Measurements from ENCODE around the gene SLC25A21.

SLC25A21 gene

GRCh38 chr14:36955376-36955775 is 217.0 kb downstream of the SLC25A21 start:
- H3K27me3 ChIP-seq (ENCODE audit: control insufficient read depth in 3 of 3, insufficient read depth in 3 of 3, low read depth in 1 of 3, low read length in 3 of 3), result no peaks in the 10 kb centered on the region
- no peaks in the 10 kb centered on the region for H3K36me3 ChIP-seq (replicated peaks in 1 of 2; ENCODE audit: control insufficient read depth in 2 of 2, insufficient read depth in 2 of 2, low read length in 2 of 2)
- no peak overlapping the region for H3K14ac ChIP-seq (ENCODE audit: low read length)
- H3K23ac ChIP-seq (ENCODE audit: low read depth, low read length, poor library complexity), result no peak overlapping the region
- H3K9ac ChIP-seq (ENCODE audit: low read depth, low read length, poor library complexity), result no peak overlapping the region
- H3K9me3 ChIP-seq (replicated peaks in 1 of 2; ENCODE audit: control insufficient read depth in 2 of 2, insufficient read depth in 1 of 2, low read depth in 1 of 2, low read length in 2 of 2), result no peaks in the 10 kb centered on the region
- H3K4me3 ChIP-seq (ENCODE audit: low read length in 2 of 2), result no peak overlapping the region
- no peak overlapping the region for H4K8ac ChIP-seq (ENCODE audit: low read depth, low read length)
- no peak overlapping the region for H2AK5ac ChIP-seq (ENCODE audit: low read depth, low read length)
- H3K4ac ChIP-seq (ENCODE audit: low read length), result no peak overlapping the region
- no peak overlapping the region for H2BK12ac ChIP-seq (ENCODE audit: low read length)
- H3K79me1 ChIP-seq (ENCODE audit: low read depth, low read length), result no peaks in the 10 kb centered on the region
- H2AFZ ChIP-seq (ENCODE audit: low read length), result no peak overlapping the region
- no peaks in the 10 kb centered on the region for H3K4me1 ChIP-seq (ENCODE audit: control insufficient read depth in 2 of 2, insufficient read depth in 1 of 2, low read depth in 1 of 2, low read length in 2 of 2)
- no peak overlapping the region for H3K4me2 ChIP-seq (ENCODE audit: insufficient read depth, low read length, poor library complexity, severe bottlenecking)
- no peak overlapping the region for H2BK5ac ChIP-seq (ENCODE audit: low read length)
- no peak for DNase-seq (ENCODE audit: low spot score)
- no peak overlapping the region for H4K91ac ChIP-seq (ENCODE audit: low read depth, low read length, poor library complexity)
- H3K27ac ChIP-seq (replicated peaks; ENCODE audit: low read length), result no peak overlapping the region
- no peak overlapping the region for H3K18ac ChIP-seq (ENCODE audit: low read length)
- no peak overlapping the region for H2BK15ac ChIP-seq (ENCODE audit: low read length)
- H2BK120ac ChIP-seq (ENCODE audit: low read depth, low read length), result no peak overlapping the region

- Histone ChIP-seq H3K18ac (ENCODE audit: low read length) (no peak overlapping the region), H3K79me1 (ENCODE audit: low read depth, low read length) (no peaks in the 10 kb centered on the region), H2BK120ac (ENCODE audit: low read depth, low read length) (no peak overlapping the region), H2BK15ac (ENCODE audit: low read length) (no peak overlapping the region), H2AK5ac (ENCODE audit: low read depth, low read length) (no peak overlapping the region), H3K9me3 (replicated peaks in 1 of 2; ENCODE audit: control insufficient read depth in 2 of 2, insufficient read depth in 1 of 2, low read depth in 1 of 2, low read length in 2 of 2) (no peaks in the 10 kb centered on the region), H3K23ac (ENCODE audit: low read depth, low read length, poor library complexity) (no peak overlapping the region), H4K8ac (ENCODE audit: low read depth, low read length) (no peak overlapping the region), H2AFZ (ENCODE audit: low read length) (no peak overlapping the region), H3K14ac (ENCODE audit: low read length) (no peak overlapping the region), H2BK5ac (ENCODE audit: low read length) (no peak overlapping the region), H3K4me1 (ENCODE audit: control insufficient read depth in 2 of 2, insufficient read depth in 1 of 2, low read depth in 1 of 2, low read length in 2 of 2) (no peaks in the 10 kb centered on the region), H3K4me2 (ENCODE audit: insufficient read depth, low read length, poor library complexity, severe bottlenecking) (no peak overlapping the region), H3K4ac (ENCODE audit: low read length) (no peak overlapping the region), H3K36me3 (replicated peaks in 1 of 2; ENCODE audit: control insufficient read depth in 2 of 2, insufficient read depth in 2 of 2, low read length in 2 of 2) (no peaks in the 10 kb centered on the region), H3K4me3 (ENCODE audit: low read length in 2 of 2) (no peak overlapping the region), H2BK12ac (ENCODE audit: low read length) (no peak overlapping the region), H3K27ac (replicated peaks; ENCODE audit: low read length) (no peak overlapping the region), H3K9ac (ENCODE audit: low read depth, low read length, poor library complexity) (no peak overlapping the region), H4K91ac (ENCODE audit: low read depth, low read length, poor library complexity) (no peak overlapping the region), H3K27me3 (ENCODE audit: control insufficient read depth in 3 of 3, insufficient read depth in 3 of 3, low read depth in 1 of 3, low read length in 3 of 3) (no peaks in the 10 kb centered on the region)
- DNase-seq (ENCODE audit: low spot score), result no peak
- WGBS, 2 donors (ENCODE audit: extremely low coverage in 2 of 2, insufficient read length in 2 of 2, insufficient replicate concordance in 1 of 2), result no CpG with 5 or more reads among the region's 3 CpGs
These were observed 219.7 kb downstream of the SLC25A21 start for GRCh38 chr14:36952689-36953088.

DNA sequence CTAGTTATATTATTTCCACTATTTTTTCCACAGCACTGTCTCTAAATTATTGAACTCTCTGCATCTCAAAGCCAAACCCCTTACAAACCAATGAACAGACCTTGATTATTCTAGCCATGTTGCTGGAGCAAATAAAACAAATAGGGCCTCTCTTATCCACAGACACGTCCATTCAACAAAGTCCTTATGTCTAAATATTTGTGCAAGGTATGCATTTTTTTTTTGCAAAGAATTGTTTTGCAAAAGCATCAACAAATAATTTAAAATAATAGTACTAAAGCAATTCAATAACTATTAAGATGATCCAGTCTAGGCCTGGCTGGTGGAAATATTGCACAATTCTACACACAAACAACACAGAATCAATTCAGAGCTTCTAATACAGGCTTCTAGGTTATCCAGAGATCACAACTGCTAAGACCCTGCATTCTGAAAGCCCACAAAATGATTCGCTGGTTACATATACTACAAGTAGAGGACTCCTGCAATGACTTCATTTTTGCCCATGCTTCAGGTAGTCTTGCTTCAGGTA is 221.0 kb downstream of the SLC25A21 start:
- Histone ChIP-seq H3K9ac (ENCODE audit: low read depth, low read length, poor library complexity) (no peak overlapping the region), H4K8ac (ENCODE audit: low read depth, low read length) (no peak overlapping the region), H2BK5ac (ENCODE audit: low read length) (no peak overlapping the region), H2AK5ac (ENCODE audit: low read depth, low read length) (no peak overlapping the region), H3K27ac (replicated peaks; ENCODE audit: low read length) (no peak overlapping the region), H3K27me3 (ENCODE audit: control insufficient read depth in 3 of 3, insufficient read depth in 3 of 3, low read depth in 1 of 3, low read length in 3 of 3) (no peaks in the 10 kb centered on the region), H3K4me1 (ENCODE audit: control insufficient read depth in 2 of 2, insufficient read depth in 1 of 2, low read depth in 1 of 2, low read length in 2 of 2) (no peaks in the 10 kb centered on the region), H3K4me3 (ENCODE audit: low read length in 2 of 2) (no peak overlapping the region), H3K9me3 (replicated peaks in 1 of 2; ENCODE audit: control insufficient read depth in 2 of 2, insufficient read depth in 1 of 2, low read depth in 1 of 2, low read length in 2 of 2) (no peaks in the 10 kb centered on the region), H2BK12ac (ENCODE audit: low read length) (no peak overlapping the region), H3K23ac (ENCODE audit: low read depth, low read length, poor library complexity) (no peak overlapping the region), H3K79me1 (ENCODE audit: low read depth, low read length) (no peaks in the 10 kb centered on the region), H3K4ac (ENCODE audit: low read length) (no peak overlapping the region), H3K18ac (ENCODE audit: low read length) (no peak overlapping the region), H4K91ac (ENCODE audit: low read depth, low read length, poor library complexity) (no peak overlapping the region), H3K36me3 (replicated peaks in 1 of 2; ENCODE audit: control insufficient read depth in 2 of 2, insufficient read depth in 2 of 2, low read length in 2 of 2) (no peaks in the 10 kb centered on the region), H3K14ac (ENCODE audit: low read length) (no peak overlapping the region), H2BK15ac (ENCODE audit: low read length) (no peak overlapping the region), H2BK120ac (ENCODE audit: low read depth, low read length) (no peak overlapping the region), H3K4me2 (ENCODE audit: insufficient read depth, low read length, poor library complexity, severe bottlenecking) (no peak overlapping the region), H2AFZ (ENCODE audit: low read length) (no peak overlapping the region)
- WGBS, 2 donors (ENCODE audit: extremely low coverage in 2 of 2, insufficient read length in 2 of 2, insufficient replicate concordance in 1 of 2), result no CpG with 5 or more reads among the region's 2 CpGs
- no peak for DNase-seq (ENCODE audit: low spot score)

GRCh38 chr14:36950812-36951211 is 221.6 kb downstream of the SLC25A21 start:
- Histone ChIP-seq H3K4me1 (ENCODE audit: control insufficient read depth in 2 of 2, insufficient read depth in 1 of 2, low read depth in 1 of 2, low read length in 2 of 2) (no peaks in the 10 kb centered on the region), H3K23ac (ENCODE audit: low read depth, low read length, poor library complexity) (no peak overlapping the region), H3K18ac (ENCODE audit: low read length) (no peak overlapping the region), H3K27me3 (ENCODE audit: control insufficient read depth in 3 of 3, insufficient read depth in 3 of 3, low read depth in 1 of 3, low read length in 3 of 3) (no peaks in the 10 kb centered on the region), H3K4me3 (ENCODE audit: low read length in 2 of 2) (no peak overlapping the region), H2AFZ (ENCODE audit: low read length) (no peak overlapping the region), H3K4ac (ENCODE audit: low read length) (no peak overlapping the region), H2BK12ac (ENCODE audit: low read length) (no peak overlapping the region), H2BK15ac (ENCODE audit: low read length) (no peak overlapping the region), H3K4me2 (ENCODE audit: insufficient read depth, low read length, poor library complexity, severe bottlenecking) (no peak overlapping the region), H3K9me3 (replicated peaks in 1 of 2; ENCODE audit: control insufficient read depth in 2 of 2, insufficient read depth in 1 of 2, low read depth in 1 of 2, low read length in 2 of 2) (no peaks in the 10 kb centered on the region), H3K36me3 (replicated peaks in 1 of 2; ENCODE audit: control insufficient read depth in 2 of 2, insufficient read depth in 2 of 2, low read length in 2 of 2) (no peaks in the 10 kb centered on the region), H3K79me1 (ENCODE audit: low read depth, low read length) (no peaks in the 10 kb centered on the region), H2AK5ac (ENCODE audit: low read depth, low read length) (no peak overlapping the region), H2BK120ac (ENCODE audit: low read depth, low read length) (no peak overlapping the region), H4K8ac (ENCODE audit: low read depth, low read length) (no peak overlapping the region), H4K91ac (ENCODE audit: low read depth, low read length, poor library complexity) (no peak overlapping the region), H3K9ac (ENCODE audit: low read depth, low read length, poor library complexity) (no peak overlapping the region), H3K27ac (replicated peaks; ENCODE audit: low read length) (no peak overlapping the region), H2BK5ac (ENCODE audit: low read length) (no peak overlapping the region), H3K14ac (ENCODE audit: low read length) (no peak overlapping the region)
- no CpG with 5 or more reads among the region's 1 CpG for WGBS, 2 donors (ENCODE audit: extremely low coverage in 2 of 2, insufficient read length in 2 of 2, insufficient replicate concordance in 1 of 2)
- no peak for DNase-seq (ENCODE audit: low spot score)

Measured in neuronal stem cell (in vitro differentiated cells).